Stimulated activated naive CD4-positive, alpha-beta T cell (primary cell): ENCODE results near the gene SPATA33.
"Not testable (repeated sequence)": the region's sequence is repeated elsewhere in the genome, so short reads cannot be mapped to it uniquely, and the experiment has no call there.

Experiments used
- DNase-seq, 6 experiments: peaks; one replicate each; lab custom pipeline; 2025; lab: John Stamatoyannopoulos, UW

Gene SPATA33

DNA sequence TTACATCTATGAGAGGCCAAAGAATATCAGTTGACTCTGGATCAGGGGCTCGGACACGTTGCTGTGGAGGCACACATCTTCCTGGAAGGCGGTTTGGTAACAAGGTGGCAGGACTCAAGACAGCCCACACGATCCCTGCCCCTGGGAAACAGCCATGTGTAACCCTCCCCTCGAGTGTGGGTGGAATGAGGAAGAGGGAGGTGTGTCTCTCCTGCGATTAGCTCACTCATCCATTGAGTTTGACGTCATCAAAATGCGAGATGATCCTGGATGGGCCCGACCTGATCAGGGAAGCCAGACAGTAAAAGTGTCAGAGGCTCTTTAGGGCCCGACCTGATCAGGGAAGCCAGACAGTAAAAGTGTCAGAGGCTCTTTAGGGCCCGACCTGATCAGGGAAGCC lies 6.6 kb downstream of the SPATA33 start:
- DNase-seq: not testable (repeated sequence)

DNA sequence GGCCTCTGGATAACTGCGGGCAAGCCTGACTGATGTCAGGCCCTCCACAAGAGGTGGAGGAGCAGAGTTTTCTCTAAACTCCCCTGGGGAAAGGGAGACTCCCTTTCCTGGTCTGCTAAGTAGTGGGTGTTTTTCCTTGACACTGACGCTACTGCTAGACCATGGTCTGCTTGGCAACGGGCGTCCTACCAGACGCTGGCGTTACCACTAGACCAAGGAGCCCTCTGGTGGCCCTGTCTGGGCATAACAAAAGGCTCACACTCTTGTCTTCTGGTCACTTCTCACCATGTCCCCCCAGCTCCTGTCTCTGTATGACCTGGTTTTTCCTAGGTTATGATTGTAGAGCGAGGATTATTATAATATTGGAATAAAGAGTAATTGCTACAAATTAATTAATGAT lies 9.4 kb downstream of the SPATA33 start:
- not testable (repeated sequence) for DNase-seq

DNA sequence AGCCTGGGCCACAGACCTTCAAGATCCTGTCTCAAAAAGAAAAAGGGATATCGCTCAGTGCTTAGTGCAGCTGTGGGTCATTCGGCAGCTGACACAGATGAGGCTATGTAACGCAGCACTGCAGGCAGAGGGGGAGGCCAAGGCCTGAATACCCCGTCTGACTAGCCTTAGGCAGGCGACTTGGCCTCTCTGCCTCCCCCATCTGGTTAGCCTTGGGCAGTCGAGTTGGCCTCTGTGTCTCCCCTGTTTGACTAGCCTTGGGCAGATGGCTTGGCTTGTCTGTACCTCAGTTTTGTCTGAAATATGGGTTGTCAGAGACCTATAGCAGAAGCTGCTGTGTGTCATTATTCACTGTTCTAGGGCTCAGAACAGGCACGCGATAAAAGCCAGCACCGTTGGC lies 10.0 kb downstream of the SPATA33 start:
- no peak for DNase-seq

DNA sequence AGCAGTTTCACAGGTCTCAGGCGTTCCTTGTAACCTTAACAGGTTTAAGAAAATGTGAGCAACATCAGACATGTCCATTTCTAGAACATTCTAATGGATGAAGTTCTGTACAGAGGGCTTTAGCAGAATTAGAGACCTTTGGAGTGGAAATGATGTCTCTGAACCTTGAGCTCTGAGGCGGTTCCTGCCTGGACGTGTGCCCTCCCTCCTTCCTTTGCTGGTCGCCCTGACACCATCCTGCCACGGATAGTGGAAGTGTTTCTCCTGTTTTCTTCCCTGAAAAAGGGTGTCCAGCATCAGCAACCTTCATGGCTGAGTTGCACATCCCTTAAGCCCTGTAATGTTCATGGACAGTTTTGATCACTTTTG lies 11.1 kb downstream of the SPATA33 start:
- no peak for DNase-seq

DNA sequence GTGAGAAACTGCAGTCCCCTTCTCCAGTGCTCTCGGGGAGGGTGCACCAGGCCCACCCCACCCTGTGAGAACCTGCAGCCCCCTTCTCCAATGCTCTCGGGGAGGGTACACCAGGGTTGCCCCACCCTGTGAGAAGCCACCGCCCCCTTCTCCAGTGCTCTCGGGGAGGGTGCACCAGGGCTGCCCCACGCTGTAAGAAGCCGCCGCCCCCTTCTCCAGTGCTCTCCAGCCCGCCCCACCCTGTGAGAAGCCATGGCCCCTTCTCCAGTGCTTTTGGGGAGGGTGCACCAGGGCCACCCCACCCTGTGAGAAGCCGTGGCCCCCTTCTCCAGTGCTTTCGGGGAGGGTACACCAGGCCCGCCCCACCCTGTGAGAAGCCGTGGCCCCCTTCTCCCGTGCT lies 12.1 kb downstream of the SPATA33 start:
- DNase-seq: no peak

DNA sequence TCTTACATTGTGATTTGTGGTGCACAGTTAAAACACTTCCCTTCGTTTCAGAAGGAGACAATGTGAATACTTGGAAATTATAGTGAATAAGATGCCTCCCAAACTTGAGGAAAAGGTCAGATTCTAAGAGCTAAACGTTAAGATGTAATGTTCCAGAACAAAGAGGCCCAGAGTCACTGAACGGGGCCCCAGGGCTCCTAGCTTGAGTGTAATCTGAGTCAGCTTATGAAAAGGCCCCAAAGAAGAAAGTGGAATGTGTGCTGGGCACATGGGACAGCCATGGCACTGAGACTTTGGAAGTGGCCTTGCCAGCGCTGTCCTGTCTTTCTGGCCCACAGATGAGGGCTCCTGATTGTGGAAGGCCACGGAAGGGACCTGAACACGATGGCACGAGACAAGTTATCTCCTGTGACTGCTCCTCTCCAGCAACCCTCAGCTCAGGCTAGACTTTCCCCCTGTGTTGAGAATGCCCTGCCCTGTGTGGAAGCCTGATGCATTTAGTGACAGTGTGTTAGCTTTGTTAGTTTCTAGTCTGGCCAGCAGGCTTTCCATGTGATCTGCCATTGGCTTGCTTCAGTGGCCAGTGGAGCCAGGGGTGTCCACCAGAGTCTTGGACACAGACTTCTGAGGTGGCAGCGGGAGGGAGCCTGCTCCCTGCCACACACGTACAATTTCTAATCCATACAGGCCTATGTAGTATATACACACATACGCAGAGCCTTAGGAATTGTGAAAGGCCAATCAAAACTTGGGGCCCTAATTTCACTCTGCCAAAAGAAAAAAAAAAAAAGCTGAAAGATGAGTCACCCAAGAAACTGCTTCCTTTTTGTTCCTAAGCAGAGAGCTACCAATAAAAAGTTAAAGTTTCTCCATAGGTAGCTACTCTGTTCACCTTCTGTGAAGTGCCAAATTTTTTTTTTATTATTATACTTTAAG lies 13.1 kb downstream of the SPATA33 start:
- DNase-seq: no peak

DNA sequence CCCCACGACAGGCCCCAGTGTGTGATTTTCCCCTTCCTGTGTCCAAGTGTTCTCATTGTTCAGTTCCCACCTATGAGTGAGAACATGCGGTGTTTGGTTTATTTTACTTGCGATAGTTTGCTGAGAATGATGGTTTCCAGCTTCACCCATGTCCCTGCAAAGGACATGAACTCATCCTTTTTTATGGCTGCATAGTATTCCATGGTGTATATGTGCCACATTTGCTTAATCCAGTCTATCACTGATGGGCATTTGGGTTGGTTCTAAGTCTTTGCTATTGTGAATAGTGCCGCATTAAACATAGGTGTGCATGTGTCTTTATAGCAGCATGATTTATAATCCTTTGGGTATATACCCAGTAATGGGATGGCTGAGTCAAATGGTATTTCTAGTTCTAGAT lies 13.9 kb downstream of the SPATA33 start:
- DNase-seq: not testable (repeated sequence)

DNA sequence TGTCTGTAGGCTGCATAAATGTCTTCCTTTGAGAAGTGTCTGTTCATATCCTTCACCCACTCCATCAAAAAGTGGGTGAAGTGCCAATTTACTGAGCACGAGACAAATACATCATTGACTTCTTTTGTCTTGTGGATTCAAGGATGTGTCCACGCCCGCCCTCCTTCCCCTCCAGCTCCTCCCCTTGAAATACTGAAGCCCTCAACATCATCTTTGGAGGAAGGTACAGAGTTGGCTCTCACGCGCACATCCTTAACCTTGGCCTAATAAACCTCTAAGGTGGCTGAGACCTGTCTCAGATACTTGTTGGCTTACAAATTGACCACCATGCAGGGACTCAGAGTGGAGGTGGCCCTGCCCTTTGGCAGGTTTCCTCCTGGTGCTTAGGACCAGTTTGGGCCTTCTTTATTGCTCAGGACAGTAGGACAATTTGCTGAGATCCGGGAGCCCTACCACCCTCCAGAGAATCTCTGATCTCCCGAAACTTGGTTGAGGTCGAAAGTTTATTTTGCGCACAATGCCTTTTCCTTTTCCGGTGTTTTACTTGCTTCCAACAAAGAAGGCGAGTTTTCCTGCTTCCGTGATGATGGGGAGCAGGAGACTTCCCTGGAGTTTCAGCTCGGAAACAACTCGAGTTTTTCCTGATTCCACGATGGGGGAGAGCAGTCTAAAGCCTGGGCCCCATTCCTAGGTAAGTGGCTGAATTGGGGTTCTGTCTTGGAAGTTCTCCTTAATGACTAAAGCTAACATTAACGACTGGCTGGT lies 14.7 kb downstream of the SPATA33 start:
- DNase-seq: no peak

DNA sequence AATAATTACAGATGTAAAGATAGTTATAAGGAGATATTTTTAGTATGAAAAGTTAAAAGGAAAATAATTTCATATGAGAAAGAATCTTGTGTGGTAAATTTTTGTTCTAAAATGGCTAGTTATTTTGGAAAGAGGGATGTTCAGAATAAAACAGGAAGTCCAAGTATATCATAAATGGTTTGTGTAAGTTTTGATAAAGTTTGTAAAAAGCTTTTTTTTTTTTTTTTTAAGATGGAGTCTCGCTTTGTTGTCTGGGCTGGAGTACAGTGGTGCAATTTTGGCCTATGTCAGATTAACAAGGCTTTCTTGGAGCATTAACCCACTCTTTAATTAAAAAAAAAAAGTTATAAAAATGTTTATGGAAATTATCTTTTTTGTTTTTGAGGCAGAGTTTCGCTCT lies 20.6 kb downstream of the SPATA33 start:
- DNase-seq: no peak

DNA sequence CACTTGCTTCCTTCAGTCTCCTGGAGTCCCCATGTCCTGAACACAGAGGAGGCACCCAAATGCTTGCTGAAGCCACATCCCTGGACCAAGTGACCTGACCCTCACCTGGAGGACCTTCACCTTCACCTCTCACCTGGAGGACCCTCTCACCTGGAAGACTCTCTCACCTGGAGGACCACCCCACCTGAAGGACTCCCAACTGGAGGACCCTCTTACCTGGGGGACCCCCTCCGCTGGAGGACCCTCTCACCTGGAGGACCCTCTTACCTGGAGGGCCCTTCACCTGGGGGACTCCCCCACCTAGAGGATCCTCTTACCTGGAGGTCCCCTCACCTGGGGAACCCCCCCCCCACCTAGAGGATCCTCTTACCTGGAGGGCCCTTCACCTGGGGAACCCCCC lies 28.3 kb downstream of the SPATA33 start:
- DNase-seq: no peak

DNA sequence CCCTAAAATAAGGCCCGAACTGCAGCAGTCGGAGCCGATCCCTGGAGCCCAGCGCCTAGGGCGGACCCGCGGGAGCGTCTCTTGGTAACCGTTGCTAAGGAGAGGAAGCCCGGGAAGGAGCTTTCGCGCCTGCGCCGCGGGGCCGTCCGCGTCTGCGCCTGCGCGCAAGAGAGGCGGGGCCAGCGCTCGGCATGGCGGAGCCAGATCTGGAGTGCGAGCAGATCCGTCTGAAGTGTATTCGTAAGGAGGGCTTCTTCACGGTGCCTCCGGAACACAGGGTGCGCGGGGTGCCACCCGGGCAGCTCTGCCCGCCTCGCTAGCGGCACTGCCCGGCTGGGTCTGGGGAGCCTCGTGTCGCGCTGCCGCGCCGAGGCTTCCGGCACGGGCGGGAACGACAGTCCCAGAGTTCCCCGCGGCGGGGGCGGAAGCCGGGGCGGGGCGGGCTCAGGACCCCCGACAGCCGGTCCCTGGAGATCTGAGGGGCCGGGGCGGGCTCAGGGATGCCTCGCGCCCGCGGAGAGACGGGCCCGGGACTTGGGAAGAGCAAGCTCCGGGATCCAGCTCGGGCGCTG lies 29.0 kb downstream of the SPATA33 start, which contains the start of gene CDK10:
CDK10 (plus strand) TSS at position 170 of the 572 bp plus-strand sequence; CDS start at position 192, 22 bp downstream.
- DNase-seq: peak; percentile 77 to 96 (median 89)

DNA sequence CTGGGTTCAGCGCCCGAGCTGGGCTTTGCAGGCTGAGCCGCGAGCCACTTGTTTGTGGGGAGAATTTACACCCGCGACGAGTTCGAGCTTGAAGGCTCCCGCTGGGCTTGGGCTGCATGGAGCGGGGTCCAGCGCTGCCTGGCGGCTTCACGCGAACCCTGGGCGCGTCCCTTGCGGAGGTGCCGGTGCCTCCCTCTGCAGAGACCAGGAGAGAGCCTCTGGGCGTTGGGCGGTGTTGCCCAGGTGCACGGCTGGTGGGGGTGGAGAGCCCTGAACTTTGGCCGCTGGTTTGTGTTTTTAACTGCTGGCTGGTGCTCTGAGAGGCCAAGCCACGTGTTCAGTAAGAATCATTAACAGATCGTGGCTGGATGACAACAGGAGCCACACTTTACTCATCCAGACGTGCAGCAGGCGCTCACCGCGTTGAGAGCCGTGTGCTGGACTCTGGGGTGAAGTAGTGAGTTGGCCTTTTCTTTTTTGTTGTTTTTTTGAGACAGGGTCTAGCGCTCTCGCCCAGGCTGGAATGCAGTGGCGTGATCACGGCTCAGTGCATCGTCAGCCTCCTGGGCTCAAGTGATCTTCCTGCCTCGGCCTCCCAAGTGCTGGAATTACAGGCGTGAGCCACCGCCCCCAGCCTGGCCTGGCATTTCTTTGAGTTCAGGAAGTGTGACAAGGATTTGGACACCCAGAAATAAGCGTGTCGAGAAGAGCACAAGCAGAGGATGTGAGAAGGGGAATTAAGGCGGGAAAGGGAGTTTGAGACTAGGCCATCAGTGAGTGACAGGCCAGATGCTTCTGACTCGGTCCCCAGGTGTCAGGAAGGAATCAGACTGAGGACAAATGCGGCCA lies 29.7 kb downstream of the SPATA33 start:
- no peak for DNase-seq

DNA sequence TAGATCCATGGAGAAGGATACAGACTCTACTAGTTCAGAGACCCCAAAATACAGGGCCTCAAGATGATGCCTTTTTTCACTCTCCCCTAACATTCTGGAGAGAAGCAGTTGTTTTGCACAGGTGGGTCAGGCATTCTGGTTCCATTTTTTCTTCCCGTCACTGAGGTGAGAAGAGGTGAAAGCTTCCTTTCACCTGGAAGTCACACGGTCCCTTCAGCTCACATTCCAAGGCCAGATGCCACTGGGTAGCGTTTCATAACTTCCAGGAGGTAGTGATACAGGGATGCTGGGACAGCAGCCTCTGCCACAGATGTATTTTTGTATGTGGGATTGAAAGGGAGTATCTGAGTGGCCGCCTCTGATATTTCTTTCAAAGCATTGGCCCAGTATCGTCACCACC lies 30.8 kb downstream of the SPATA33 start:
- DNase-seq: no peak

DNA sequence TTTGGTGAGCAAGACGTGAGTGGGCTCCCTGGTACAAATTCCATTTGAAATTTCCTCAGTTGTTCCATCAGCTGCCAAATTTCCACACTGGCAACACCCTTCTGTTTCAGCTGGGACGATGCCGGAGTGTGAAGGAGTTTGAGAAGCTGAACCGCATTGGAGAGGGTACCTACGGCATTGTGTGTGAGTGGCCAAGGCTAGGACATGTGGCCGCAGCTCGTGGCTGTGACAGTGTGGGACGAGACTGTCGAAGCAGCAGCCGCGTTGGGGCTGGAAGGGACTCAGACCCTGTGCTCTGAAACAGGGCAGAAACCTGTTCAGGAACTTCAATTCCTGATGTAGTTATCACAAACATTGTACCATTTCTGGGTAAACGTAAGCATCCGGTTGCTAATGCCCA lies 31.5 kb downstream of the SPATA33 start:
- DNase-seq: no peak

DNA sequence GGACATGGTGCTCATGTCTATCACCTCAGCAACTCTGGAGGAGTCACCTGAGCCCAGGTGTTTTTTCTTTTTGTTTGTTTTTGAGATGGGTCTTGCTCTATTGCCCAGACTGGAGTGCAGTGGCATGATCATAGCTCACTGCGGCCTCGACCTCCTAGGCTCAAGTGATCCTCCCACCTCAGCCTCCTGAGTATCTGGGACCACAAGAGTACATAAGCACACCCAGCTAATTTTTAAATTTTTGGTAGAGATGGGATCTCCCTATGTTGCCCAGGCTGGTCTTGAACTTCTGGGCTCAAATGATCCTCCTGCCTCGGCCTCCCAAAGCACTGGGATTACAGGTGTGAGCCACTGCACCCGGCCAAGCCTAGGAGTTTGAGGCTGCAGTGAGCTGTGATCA lies 32.0 kb downstream of the SPATA33 start:
- not testable (repeated sequence) for DNase-seq

DNA sequence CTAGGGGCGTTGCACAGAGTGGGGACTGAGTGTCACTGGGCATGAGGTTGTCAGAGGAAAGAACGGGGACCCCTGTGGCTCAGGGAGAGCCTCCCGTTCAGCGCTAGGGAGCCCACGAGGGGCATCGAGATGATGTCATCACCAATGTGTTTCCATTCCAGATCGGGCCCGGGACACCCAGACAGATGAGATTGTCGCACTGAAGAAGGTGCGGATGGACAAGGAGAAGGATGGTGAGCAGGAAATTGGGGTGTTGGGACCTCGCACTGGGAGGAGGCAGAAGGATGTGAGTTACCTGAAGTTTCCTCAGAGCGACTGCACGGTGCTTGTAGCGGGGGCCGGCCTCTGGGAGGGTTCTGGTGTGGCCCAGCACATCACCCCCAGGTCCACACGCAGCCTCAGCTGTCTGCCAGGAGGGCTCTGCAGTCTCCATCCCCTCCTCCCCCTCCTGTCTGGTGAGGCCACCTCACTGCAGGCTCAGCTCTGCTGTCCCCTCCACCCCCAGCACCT lies 32.8 kb downstream of the SPATA33 start:
- no peak for DNase-seq

DNA sequence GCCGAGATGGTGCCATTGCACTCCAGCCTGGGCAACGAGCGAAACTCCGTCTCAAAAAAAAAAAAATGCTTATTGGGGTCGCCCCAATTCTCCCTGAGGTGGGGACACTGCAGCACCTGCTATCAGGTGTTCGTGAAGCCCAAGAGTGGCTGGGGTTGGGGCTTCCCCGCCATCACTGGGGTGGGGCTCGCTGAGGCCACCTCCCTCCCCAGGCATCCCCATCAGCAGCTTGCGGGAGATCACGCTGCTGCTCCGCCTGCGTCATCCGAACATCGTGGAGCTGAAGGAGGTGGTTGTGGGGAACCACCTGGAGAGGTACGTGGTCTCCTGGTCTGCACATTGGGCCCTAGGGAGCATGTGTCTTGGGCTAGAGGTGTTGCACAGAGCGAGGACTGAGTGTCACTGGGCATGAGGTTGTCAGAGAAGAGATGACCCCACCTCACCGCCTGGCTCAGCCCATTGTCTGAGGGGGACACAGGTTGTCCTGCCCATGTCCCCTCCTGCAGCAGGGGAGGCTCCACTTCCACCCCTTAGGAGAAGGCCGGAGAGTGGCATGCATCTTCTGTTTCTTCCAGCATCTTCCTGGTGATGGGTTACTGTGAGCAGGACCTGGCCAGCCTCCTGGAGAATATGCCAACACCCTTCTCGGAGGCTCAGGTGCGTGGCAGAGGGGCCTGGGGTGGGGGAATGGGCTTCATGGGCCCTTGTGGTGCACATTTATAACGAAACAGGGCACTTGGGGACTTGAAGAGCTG lies 33.8 kb downstream of the SPATA33 start:
- no peak for DNase-seq

DNA sequence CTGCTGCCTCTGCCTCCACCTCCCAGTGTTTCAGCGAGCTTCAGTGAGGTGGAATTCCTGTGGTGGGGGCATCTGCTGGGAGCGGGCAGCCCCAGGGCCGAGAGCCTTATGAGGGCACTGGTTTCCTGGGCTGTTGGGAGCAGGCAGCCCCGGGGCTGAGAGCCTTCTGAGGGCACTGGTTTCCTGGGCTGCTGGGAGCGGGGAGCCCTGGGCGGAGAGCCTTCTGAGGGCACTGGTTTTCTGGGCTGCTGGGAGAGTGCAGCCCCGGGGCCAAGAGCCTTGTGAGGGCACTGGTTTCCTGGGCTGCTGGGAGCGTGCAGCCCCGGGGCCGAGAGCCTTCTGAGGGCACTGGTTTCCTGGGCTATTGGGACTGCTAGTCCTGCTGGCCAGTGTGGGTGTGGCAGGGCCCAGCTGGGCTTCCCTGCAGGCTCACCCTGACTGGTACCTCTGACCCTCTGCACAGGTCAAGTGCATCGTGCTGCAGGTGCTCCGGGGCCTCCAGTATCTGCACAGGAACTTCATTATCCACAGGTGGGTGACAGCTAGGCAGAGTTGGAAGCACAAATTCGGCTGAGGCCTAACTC lies 34.4 kb downstream of the SPATA33 start:
- no peak for DNase-seq

DNA sequence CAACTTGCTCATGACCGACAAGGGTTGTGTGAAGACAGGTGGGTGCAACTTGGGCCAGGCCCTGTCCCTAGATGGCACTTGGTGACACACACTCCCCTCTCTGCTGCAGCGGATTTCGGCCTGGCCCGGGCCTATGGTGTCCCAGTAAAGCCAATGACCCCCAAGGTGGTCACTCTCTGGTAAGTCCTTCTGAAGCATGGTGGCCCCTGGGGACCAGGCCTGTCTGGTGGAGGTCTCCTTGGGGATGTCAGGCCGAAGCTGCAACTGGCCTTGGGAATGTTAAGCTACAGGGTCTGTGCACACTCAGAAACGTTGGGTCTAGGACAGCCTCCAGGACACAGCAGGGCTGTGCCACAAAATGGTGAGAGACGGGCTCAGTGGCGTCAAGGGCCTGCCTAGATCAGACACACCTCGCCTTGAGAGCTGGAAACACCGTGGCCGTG lies 35.7 kb downstream of the SPATA33 start:
- DNase-seq: no peak
